Smooth muscle cell of bladder (primary cell): ENCODE data around the gene DDX28. TPM values are rescaled to one million over a fixed set of nuclear protein-coding genes. Genes with fewer than 3 reads are reported as not detected.

Experiments used
- total RNA-seq: library from RNA; depleted of rRNA; stranded (reverse); fragments of >200 nt; gene quantifications from 2 replicates; pipeline ENCODE4 v1.2.3, GENCODE V29; 2014

The DDX28 gene, protein sequence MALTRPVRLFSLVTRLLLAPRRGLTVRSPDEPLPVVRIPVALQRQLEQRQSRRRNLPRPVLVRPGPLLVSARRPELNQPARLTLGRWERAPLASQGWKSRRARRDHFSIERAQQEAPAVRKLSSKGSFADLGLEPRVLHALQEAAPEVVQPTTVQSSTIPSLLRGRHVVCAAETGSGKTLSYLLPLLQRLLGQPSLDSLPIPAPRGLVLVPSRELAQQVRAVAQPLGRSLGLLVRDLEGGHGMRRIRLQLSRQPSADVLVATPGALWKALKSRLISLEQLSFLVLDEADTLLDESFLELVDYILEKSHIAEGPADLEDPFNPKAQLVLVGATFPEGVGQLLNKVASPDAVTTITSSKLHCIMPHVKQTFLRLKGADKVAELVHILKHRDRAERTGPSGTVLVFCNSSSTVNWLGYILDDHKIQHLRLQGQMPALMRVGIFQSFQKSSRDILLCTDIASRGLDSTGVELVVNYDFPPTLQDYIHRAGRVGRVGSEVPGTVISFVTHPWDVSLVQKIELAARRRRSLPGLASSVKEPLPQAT
- 7.8 and 10.3 TPM in 2 replicates for total RNA-seq

DNA sequence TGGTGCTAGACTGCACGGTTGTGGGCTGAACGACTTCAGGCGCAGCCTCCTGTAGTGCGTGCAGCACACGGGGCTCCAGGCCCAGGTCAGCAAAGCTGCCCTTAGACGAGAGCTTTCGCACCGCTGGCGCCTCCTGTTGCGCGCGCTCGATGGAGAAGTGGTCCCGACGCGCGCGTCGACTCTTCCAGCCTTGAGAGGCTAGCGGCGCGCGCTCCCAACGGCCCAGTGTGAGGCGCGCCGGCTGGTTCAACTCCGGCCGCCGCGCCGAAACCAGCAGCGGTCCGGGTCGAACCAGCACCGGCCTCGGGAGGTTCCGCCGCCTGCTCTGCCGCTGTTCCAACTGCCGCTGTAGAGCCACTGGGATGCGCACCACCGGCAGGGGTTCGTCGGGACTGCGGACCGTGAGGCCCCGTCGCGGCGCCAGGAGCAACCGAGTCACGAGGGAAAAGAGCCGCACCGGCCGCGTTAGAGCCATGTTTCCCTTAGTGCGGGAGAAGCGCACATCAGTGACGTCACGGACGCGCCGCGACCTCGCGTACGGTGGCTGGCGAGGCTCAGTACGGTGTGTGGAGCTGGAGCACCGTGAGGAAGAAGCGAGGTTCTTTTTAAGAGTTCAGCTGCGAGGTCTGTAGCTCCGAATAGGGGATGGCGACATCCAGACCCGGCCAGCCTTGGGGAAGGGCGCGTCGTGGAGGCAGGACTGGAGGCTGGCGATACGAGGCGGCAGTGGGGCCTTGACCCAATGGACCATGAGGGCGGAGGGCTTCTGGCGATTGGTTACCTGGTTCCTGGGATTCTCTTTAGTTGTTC lies at the start of gene DDX28, which contains the start of gene DUS2:
Gene DDX28, minus strand, starts transcription at position 505 of the 810 bp plus-strand sequence. Its CDS starts 30 bp downstream, at position 475.
Gene DUS2, plus strand, starts transcription at position 557 of the 810 bp plus-strand sequence. CDS start 14,740 bp downstream, outside the sequence.

DNA sequence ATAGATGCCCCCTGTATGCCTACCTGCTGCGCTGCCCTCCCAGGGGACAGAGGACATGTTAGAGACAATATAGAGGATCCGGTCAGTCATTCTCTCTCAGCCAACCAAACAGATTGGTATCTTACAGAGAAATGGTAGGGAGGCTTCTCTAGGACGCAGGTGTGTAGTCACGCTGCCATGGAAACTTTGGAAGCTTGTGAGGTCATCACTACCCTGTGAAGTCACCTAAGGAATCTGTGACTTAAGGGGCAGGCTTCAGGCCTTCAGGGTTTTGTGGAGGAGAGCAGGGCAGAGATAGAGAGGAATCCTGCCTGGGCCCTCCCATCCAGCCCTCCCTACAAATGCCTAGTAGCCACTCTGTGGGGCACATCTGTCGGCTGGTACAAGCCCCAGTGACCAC lies 7.4 kb downstream of the DDX28 start, which contains the start of gene DPEP2NB:
Gene DPEP2NB, minus strand, starts transcription at position 231 of the 400 bp plus-strand sequence. Its CDS starts 141 bp downstream, at position 90.

DNA sequence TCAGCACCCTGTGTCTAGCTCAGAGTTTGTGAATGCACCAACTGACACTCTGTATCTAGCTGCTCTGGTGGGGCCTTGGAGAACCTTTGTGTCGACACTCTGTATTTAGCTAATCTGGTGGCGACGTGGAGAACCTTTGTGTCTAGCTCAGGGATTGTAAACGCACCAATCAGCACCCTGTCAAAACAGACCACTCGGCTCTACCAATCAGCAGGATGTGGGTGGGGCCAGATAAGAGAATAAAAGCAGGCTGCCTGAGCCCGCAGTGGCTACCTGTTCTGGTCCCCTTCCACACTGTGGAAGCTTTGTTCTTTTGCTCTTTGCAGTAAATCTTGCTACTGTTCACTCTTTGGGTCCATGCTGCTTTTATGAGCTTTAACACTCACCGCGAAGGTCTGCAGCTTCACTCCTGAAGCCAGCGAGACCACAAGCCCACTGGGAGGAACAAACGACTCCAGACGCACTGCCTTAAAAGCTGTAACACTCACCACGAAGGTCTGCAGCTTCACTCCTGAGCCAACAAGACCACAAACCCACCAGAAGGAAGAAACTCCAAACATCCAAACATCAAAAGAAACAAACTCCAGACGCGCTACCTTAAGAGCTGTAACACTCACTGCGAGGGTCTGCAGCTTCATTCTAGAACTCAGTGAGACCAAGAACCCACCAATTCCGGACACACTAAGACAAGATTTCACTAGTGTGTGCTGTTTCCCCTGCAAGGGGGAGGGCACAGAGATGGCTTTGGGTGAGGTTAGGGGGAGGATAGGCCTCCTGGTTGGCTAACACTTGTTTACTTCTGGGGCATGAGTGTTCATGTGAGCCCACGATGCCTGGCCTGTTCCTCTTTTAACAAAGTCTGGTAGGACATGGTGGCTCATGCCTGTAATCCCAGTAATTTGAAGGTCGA lies 24.0 kb downstream of the DDX28 start, which contains the start of gene DPEP2:
Gene DPEP2, minus strand, starts transcription at position 706 of the 910 bp plus-strand sequence. CDS start 6,272 bp downstream, outside the sequence.

DNA sequence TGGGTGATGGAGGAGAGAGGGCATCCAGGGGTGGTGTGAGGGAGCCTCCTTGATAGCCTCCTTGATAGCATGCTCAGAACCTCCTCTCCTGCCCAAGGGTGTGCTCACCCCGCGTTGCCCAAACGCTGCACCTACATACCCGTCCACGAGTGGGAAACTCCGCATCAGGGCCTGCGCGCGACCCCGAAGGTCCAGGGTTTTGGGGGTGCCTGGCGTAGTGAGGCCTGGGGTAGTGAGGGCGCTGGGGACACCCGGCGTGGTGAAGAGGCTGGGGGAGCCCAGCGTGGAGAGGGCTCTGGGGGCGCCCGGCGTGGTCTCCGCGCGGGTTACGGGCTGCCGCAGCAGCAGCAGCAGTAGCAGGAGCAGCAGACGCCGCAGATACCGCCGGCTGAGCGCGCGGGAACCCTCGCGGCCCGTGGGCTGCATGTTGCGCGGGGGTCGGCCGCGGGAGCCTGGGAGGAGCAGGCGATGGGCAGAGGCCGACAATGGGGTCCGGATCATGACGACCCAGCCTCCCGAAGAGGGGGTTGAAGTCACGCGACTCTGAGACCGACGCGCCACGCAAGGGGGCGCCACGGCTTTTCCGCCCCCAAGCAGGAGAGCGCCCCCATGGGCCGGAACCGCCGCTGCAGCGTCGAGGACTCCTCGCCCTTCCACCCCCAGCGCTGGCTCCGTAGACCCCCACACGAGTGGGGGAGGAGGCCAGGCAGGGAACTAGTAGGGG lies 42.9 kb downstream of the DDX28 start, which contains the start of gene DPEP3:
Gene DPEP3, minus strand, starts transcription at position 545 of the 724 bp plus-strand sequence. Its CDS starts 119 bp downstream, at position 426.

Other genes starting within 250 kb of the DDX28 start
- gene RANBP10, start 216.7 kb downstream of the DDX28 start, total RNA-seq = 3.1 and 4.3 TPM in 2 replicates
- 0.57 and 1.2 TPM in 2 replicates for gene TSNAXIP1, start 216.3 kb downstream of the DDX28 start, total RNA-seq
- 22.3 and 31.9 TPM in 2 replicates for gene THAP11, start 180.9 kb downstream of the DDX28 start, total RNA-seq
- gene NUTF2, start 176.3 kb downstream of the DDX28 start, total RNA-seq = 94.4 and 101 TPM in 2 replicates
- 13.5 and 15.4 TPM in 2 replicates for gene CENPT, start 175.5 kb downstream of the DDX28 start, total RNA-seq
- gene EDC4, start 150.2 kb downstream of the DDX28 start, total RNA-seq = 39.3 and 43.6 TPM in 2 replicates
- 0.14 TPM in 1 of 2 replicates, not detected in the other for gene NRN1L, start 138.3 kb downstream of the DDX28 start, total RNA-seq
- 8.7 and 14.7 TPM in 2 replicates for gene PSKH1, start 130.0 kb downstream of the DDX28 start, total RNA-seq
- 0.74 and 0.85 TPM in 2 replicates for gene CTRL, start 91.4 kb downstream of the DDX28 start, total RNA-seq
- 61.4 and 82.1 TPM in 2 replicates for gene PSMB10, start 86.4 kb downstream of the DDX28 start, total RNA-seq
- 3.6 and 6.1 TPM in 2 replicates for gene LCAT, start 79.1 kb downstream of the DDX28 start, total RNA-seq
- gene SLC12A4, start 54.6 kb downstream of the DDX28 start, total RNA-seq = 105 and 150 TPM in 2 replicates
- not detected in 2 replicates for gene DPEP3, start 42.7 kb downstream of the DDX28 start, total RNA-seq
- not detected in 2 replicates for gene DPEP2, start 23.7 kb downstream of the DDX28 start, total RNA-seq
- not detected in 2 replicates for gene DPEP2NB, start 7.3 kb downstream of the DDX28 start, total RNA-seq
- 10.8 and 12.5 TPM in 2 replicates for gene DUS2, start 52 bp upstream of the DDX28 start, total RNA-seq
- 6.7 and 8.3 TPM in 2 replicates for gene NFATC3, start 62.1 kb upstream of the DDX28 start, total RNA-seq
- 0.09 and 0.14 TPM in 2 replicates for gene ESRP2, start 212.9 kb upstream of the DDX28 start, total RNA-seq
- gene PLA2G15, start 222.1 kb upstream of the DDX28 start, total RNA-seq = 17.2 and 27.3 TPM in 2 replicates
- 9.8 and 14.1 TPM in 2 replicates for gene SLC7A6, start 241.3 kb upstream of the DDX28 start, total RNA-seq